SK-N-SH (cell line): Measurements from ENCODE around the gene SLC13A4. TPM values are rescaled to one million over a fixed set of nuclear protein-coding genes. Genes with fewer than 3 reads are reported as not detected.
"Not testable (repeated sequence)": the region's sequence is repeated elsewhere in the genome, so short reads cannot be mapped to it uniquely, and the experiment has no call there.

Source experiments
- CTCF ChIA-PET: fragments of 300-600, 350-600 bp; formaldehyde crosslinking; extraction: SDS; loops from one replicate; lab custom pipeline; 2021; lab: Yijun Ruan, JAX
- POLR2A ChIA-PET: fragments of 350-600 bp; sonication (Branson Sonifier 250); formaldehyde crosslinking; extraction: SDS; loops from one replicate; lab custom pipeline; 2020; ENCODE audit warnings: antibody characterized with exemption, inconsistent platforms; lab: Yijun Ruan, JAX
- DNase-seq: peaks from one replicate; pipeline ENCODE4 v3.0.0; 2012
- H2AFZ ChIP-seq: fragments of 200-600 bp; sonication (generic); 2 replicates; pipeline ENCODE4 v1.8.1; 2016; ENCODE audit warnings: antibody characterized with exemption, mild to moderate bottlenecking, low read depth
- H3F3A ChIP-seq: fragments of 200-600 bp; sonication (generic); replicated peaks from 2 replicates; pipeline ENCODE3; 2016; ENCODE audit warnings: antibody characterized with exemption, mild to moderate bottlenecking; ENCODE audit not compliant: insufficient read depth
- H3K27ac ChIP-seq, 2 experiments: fragments of 200-500 bp in 1 of 2; fragments of 200-600 bp in 1 of 2; sonication (Bioruptor generic) in 1 of 2; sonication (generic), shearing (Covaris generic) in 1 of 2; 2 replicates each; pipeline versions ENCODE4 v1.5.1 to v1.6.1; 2014 to 2016; ENCODE audit warnings: low read depth in 2 of 2, inconsistent platforms in 1 of 2, low read length in 1 of 2, mild to moderate bottlenecking in 1 of 2, mixed read lengths in 1 of 2
- H3K27me3 ChIP-seq: fragments of 200-600 bp; sonication (generic), shearing (Covaris generic); 2 replicates; pipeline ENCODE4 v1.6.1; 2016; ENCODE audit warnings: mixed run types; ENCODE audit not compliant: insufficient read depth
- H3K36me3 ChIP-seq, 2 experiments: fragments of 200-500 bp in 1 of 2; fragments of 200-600 bp in 1 of 2; sonication (Bioruptor generic) in 1 of 2; sonication (generic) in 1 of 2; replicated peaks in 1 of 2; 2 replicates each; pipeline versions ENCODE3 to v1.5.1; 2014 to 2016; ENCODE audit warnings: low read length in 1 of 2, mild to moderate bottlenecking in 1 of 2; ENCODE audit not compliant: insufficient read depth in 2 of 2, control insufficient read depth in 1 of 2
- H3K4me1 ChIP-seq, 2 experiments: fragments of 200-500 bp in 1 of 2; fragments of 200-600 bp in 1 of 2; sonication (Bioruptor generic) in 1 of 2; sonication (generic), shearing (Covaris generic) in 1 of 2; 2 replicates each; pipeline versions ENCODE4 v1.5.1 to v1.6.1; 2014 to 2016; ENCODE audit warnings: low read depth in 1 of 2, low read length in 1 of 2, mixed run types in 1 of 2; ENCODE audit not compliant: insufficient read depth in 2 of 2, control insufficient read depth in 1 of 2
- H3K4me2 ChIP-seq: fragments of 200-600 bp; sonication (generic), shearing (Covaris generic); 2 replicates; pipeline ENCODE4 v1.6.1; 2017; ENCODE audit warnings: mixed run types
- H3K4me3 ChIP-seq, 2 experiments: fragments of 200-500 bp in 1 of 2; fragments of 200-600 bp in 1 of 2; sonication (Bioruptor generic) in 1 of 2; sonication (generic), shearing (Covaris generic) in 1 of 2; 2 replicates each; pipeline versions ENCODE4 v1.5.1 to v1.8.1; 2014 to 2016; ENCODE audit warnings: low read depth in 2 of 2, inconsistent platforms in 1 of 2, low read length in 1 of 2, mild to moderate bottlenecking in 1 of 2, mixed read lengths in 1 of 2, moderate library complexity in 1 of 2
- H3K79me2 ChIP-seq: fragments of 200-600 bp; sonication (generic); 2 replicates; pipeline ENCODE4 v1.8.1; 2017; ENCODE audit warnings: mild to moderate bottlenecking; ENCODE audit not compliant: insufficient read depth
- H3K9ac ChIP-seq: fragments of 200-600 bp; sonication (generic); 2 replicates; pipeline ENCODE4 v1.6.1; 2017; ENCODE audit warnings: mixed run types
- H3K9me2 ChIP-seq: fragments of 200-600 bp; sonication (generic); 2 replicates; pipeline ENCODE4 v1.6.1; 2017; ENCODE audit warnings: mixed run types
- H3K9me3 ChIP-seq: fragments of 200-600 bp; sonication (generic); 2 replicates; pipeline ENCODE4 v1.6.1; 2017; ENCODE audit warnings: mixed run types, mild to moderate bottlenecking, moderate library complexity
- H4K20me1 ChIP-seq: fragments of 200-600 bp; sonication (generic); 2 replicates; pipeline ENCODE4 v1.6.1; 2017; ENCODE audit warnings: mild to moderate bottlenecking, mixed run types; ENCODE audit not compliant: insufficient read depth
- FOXM1 ChIP-seq: IDR thresholded peaks from 2 replicates; pipeline ENCODE4 v1.4.0; 2012; ENCODE audit warnings: low read depth, mild to moderate bottlenecking
- GABPA ChIP-seq: IDR thresholded peaks from 2 replicates; pipeline ENCODE4 v1.4.0; 2012; ENCODE audit warnings: low read depth, mild to moderate bottlenecking
- MAX ChIP-seq: IDR thresholded peaks from 2 replicates; pipeline ENCODE4 v1.4.0; 2012; ENCODE audit warnings: low read depth
- MXI1 ChIP-seq: IDR thresholded peaks from 2 replicates; pipeline ENCODE4 v1.6.1; 2012; ENCODE audit warnings: mild to moderate bottlenecking, low read depth, low read length, improper control_type of control experiment
- NFIC ChIP-seq: IDR thresholded peaks from 2 replicates; pipeline ENCODE4 v1.4.0; 2012; ENCODE audit warnings: borderline replicate concordance
- RAD21 ChIP-seq: IDR thresholded peaks from 2 replicates; pipeline ENCODE4 v1.6.1; 2012; ENCODE audit warnings: mild to moderate bottlenecking, low read length
- REST ChIP-seq: IDR thresholded peaks from 2 replicates; pipeline ENCODE4 v1.6.1; 2012; ENCODE audit warnings: mild to moderate bottlenecking, low read depth, low read length, moderate library complexity
- RXRA ChIP-seq: IDR thresholded peaks from 2 replicates; pipeline ENCODE4 v1.4.0; 2012; ENCODE audit warnings: low read depth, mild to moderate bottlenecking, borderline replicate concordance
- SMC3 ChIP-seq: IDR thresholded peaks from 2 replicates; pipeline ENCODE4 v1.6.1; 2012; ENCODE audit warnings: low read depth, low read length, improper control_type of control experiment
- TEAD4 ChIP-seq: IDR thresholded peaks from 2 replicates; pipeline ENCODE4 v1.4.0; 2012; ENCODE audit warnings: mild to moderate bottlenecking, borderline replicate concordance; ENCODE audit not compliant: insufficient read depth
- YY1 ChIP-seq: IDR thresholded peaks from 2 replicates; pipeline ENCODE4 v1.4.0; 2012; ENCODE audit warnings: low read depth, mild to moderate bottlenecking
- WGBS: methylation state at CpG from one replicate; pipeline ENCODE4 v1.1.6; 2017; ENCODE audit warnings: low lambda C conversion rate; 5-methylcytosine and 5-hydroxymethylcytosine counted together
- polyA plus RNA-seq, 3 experiments: library from polyadenylated mRNA; depleted of rRNA; stranded (reverse); fragments of >200 nt; gene quantifications; 2 replicates each; pipeline ENCODE4 v1.2.3, GENCODE V29; 2012

Gene SLC13A4
- 0.23 and 0.30 TPM in 2 replicates for polyA plus RNA-seq (2012; rRNA removed)
- polyA plus RNA-seq (2012; cell fraction: cytosol; rRNA removed): 0.12 and 0.28 TPM in 2 replicates
- polyA plus RNA-seq (2012; cell fraction: nucleus; rRNA removed): 0.26 TPM in 2 replicates

- Histone ChIP-seq H3K9ac (no peak within 1 kb of the TSS), H3K27me3 (no peaks in the 10 kb centered on the region), H3K9me3 (no peaks in the 10 kb centered on the region), H3K9me2 (no peaks in the 10 kb centered on the region), H3K4me3 (no peak within 1 kb of the TSS), H3K36me3 (no peaks in the 10 kb centered on the region), H3F3A (peaks cover 3% of the 10 kb centered on the region), H3K79me2 (no peaks in the 10 kb centered on the region), H2AFZ (no peak within 1 kb of the TSS), H3K4me1 (peaks cover 0 to 8% of the 10 kb centered on the region in 2 experiments; a peak in 2 of 4 replicates), H3K27ac (no peak within 1 kb of the TSS), H3K4me2 (no peak within 1 kb of the TSS), H4K20me1 (no peaks in the 10 kb centered on the region)
- no peak for DNase-seq
- WGBS: 92% methylated on average over 11 of the region's 11 CpGs
- TF ChIP-seq REST: no peak
- TF ChIP-seq FOXM1: no peak
- no peak for TF ChIP-seq GABPA
- TF ChIP-seq RXRA: no peak
- ChIA-PET CTCF (interaction anchor here (0.6 to 0.7 kb wide), 2 partner anchors 16 to 85 kb away, joined by 3 read pairs; no protein-coding TSS in a partner anchor), POLR2A (interaction anchor here (1.1 kb wide), 1 partner anchor 12 kb away, joined by 3 read pairs; no protein-coding TSS in a partner anchor)
These were observed at the start of gene SLC13A4 for GRCh38 chr7:135728136-135728669. Gene SLC13A4 (minus strand): TSS chr7:135728186. CDS start chr7:135727496, 690 bp downstream.

GRCh38 chr7:135775915-135776314 lies 47.9 kb upstream of the SLC13A4 start:
- H3K4me1 ChIP-seq, H3K4me2 ChIP-seq, H3K36me3 ChIP-seq, H3K9ac ChIP-seq, H3K9me3 ChIP-seq, H3K27ac ChIP-seq, H3K4me3 ChIP-seq, CTCF ChIA-PET, H3F3A ChIP-seq, H3K9me2 ChIP-seq, H3K27me3 ChIP-seq, POLR2A ChIA-PET, H3K79me2 ChIP-seq, DNase-seq, H2AFZ ChIP-seq, H4K20me1 ChIP-seq: not testable (repeated sequence)
- 84% methylated on average over 8 of the region's 8 CpGs for WGBS

GRCh38 chr7:135775230-135775629 lies 47.2 kb upstream of the SLC13A4 start:
- DNase-seq: no peak
- H3K36me3 ChIP-seq: no peaks in the 10 kb centered on the region

More at GRCh38 chr7:135775230-135775629, 47.2 kb upstream of the SLC13A4 start:
- H3K9ac ChIP-seq: no peak overlapping the region
- no peak overlapping the region for H3K4me2 ChIP-seq
- no peaks in the 10 kb centered on the region for H3K79me2 ChIP-seq
- no peaks in the 10 kb centered on the region for H3F3A ChIP-seq
- H3K27ac ChIP-seq: no peak overlapping the region; a peak in 1 of 4 replicates
- WGBS: 96% methylated on average over 2 of the region's 2 CpGs
- H3K27me3 ChIP-seq: no peaks in the 10 kb centered on the region
- H3K9me2 ChIP-seq: no peaks in the 10 kb centered on the region
- no peaks in the 10 kb centered on the region for H4K20me1 ChIP-seq
- ChIA-PET POLR2A (no interaction called here), CTCF (interaction anchor here (0.6 to 1.1 kb wide), 4 partner anchors 26 to 1296 kb away, joined by 3 to 4 read pairs (median 4); no protein-coding TSS in a partner anchor)
- peaks cover 0 to 10% of the 10 kb centered on the region in 2 experiments; a peak in 1 of 4 replicates for H3K4me1 ChIP-seq
- peaks cover 10% of the 10 kb centered on the region for H3K9me3 ChIP-seq
- no peak for TF ChIP-seq MXI1
- no peak for TF ChIP-seq MAX
- TF ChIP-seq NFIC: no peak
- no peak for TF ChIP-seq SMC3
- no peak for TF ChIP-seq YY1
- no peak for TF ChIP-seq TEAD4
- no peak for TF ChIP-seq RAD21
- TF ChIP-seq GABPA: no peak
- no peak overlapping the region for H2AFZ ChIP-seq
- no peak overlapping the region for H3K4me3 ChIP-seq
